HepG2 (cell line): ENCODE data around the gene SZRD1. TPM values are rescaled to one million over a fixed set of nuclear protein-coding genes. Genes with fewer than 3 reads are reported as not detected.
A peak's percentile ranks its signal among the peaks of the same experiment; 100 is the strongest.

ENCODE experiments used
- ATAD3A ChIP-seq: sonication (generic); formaldehyde crosslinking; IDR thresholded peaks from 2 replicates; pipeline ENCODE4 v1.4.0; 2020; ENCODE audit warnings: missing genetic modification reagents
- BHLHE40 ChIP-seq: IDR thresholded peaks from 2 replicates; pipeline ENCODE4 v1.6.1; 2011; ENCODE audit warnings: low read length, improper control_type of control experiment
- BRCA1 ChIP-seq: sonication (generic); formaldehyde crosslinking; IDR thresholded peaks from 2 replicates; pipeline ENCODE4 v1.4.0; 2020; ENCODE audit warnings: missing genetic modification reagents
- CREB1 ChIP-seq, 2 experiments: fragments of 450-650 bp in 1 of 2; IDR thresholded peaks; 2 replicates each; pipeline ENCODE4 v1.6.1; 2016 to 2017; ENCODE audit warnings: control low read depth in 1 of 2, mild to moderate bottlenecking in 1 of 2, missing compliant biosample characterization in 1 of 2, missing genetic modification characterization in 1 of 2
- CSRNP2 ChIP-seq: sonication (generic); formaldehyde crosslinking; conservative IDR thresholded peaks from 2 replicates; pipeline ENCODE4 v1.8.0; 2022; ENCODE audit warnings: low read depth, missing genetic modification reagents
- HNRNPUL1 ChIP-seq: fragments of 200-400 bp; formaldehyde crosslinking; IDR thresholded peaks from 2 replicates; pipeline ENCODE4 v1.6.1; 2017; ENCODE audit warnings: low read depth, mild to moderate bottlenecking, low read length, moderate library complexity
- HOXA7 ChIP-seq: sonication (generic); formaldehyde crosslinking; IDR thresholded peaks from 2 replicates; pipeline ENCODE4 v1.8.1; 2022; ENCODE audit warnings: mild to moderate bottlenecking, missing genetic modification reagents, moderate library complexity
- HOXD1 ChIP-seq: sonication (generic); formaldehyde crosslinking; IDR thresholded peaks from 2 replicates; pipeline ENCODE4 v1.5.0; 2020; ENCODE audit warnings: missing genetic modification reagents
- KDM3A ChIP-seq: IDR thresholded peaks from 2 replicates; pipeline ENCODE4 v1.6.1; 2018; ENCODE audit warnings: low read depth, missing compliant biosample characterization
- MAFG ChIP-seq: sonication (generic); formaldehyde crosslinking; IDR thresholded peaks from 2 replicates; pipeline ENCODE4 v1.5.1; 2020; ENCODE audit warnings: mild to moderate bottlenecking, missing genetic modification reagents
- NFYB ChIP-seq: sonication (generic); formaldehyde crosslinking; IDR thresholded peaks from 2 replicates; pipeline ENCODE4 v1.4.0; 2020; ENCODE audit warnings: missing genetic modification reagents
- PHF20 ChIP-seq: sonication (generic); formaldehyde crosslinking; IDR thresholded peaks from 2 replicates; pipeline ENCODE4 v1.5.0; 2020; ENCODE audit warnings: mild to moderate bottlenecking, missing genetic modification reagents
- POLR2A ChIP-seq, 2 experiments: IDR thresholded peaks; 2 replicates each; pipeline ENCODE4 v1.6.1; 2011; ENCODE audit warnings: low read depth in 2 of 2, low read length in 2 of 2, mild to moderate bottlenecking in 1 of 2, moderate library complexity in 1 of 2; ENCODE audit not compliant: insufficient read depth in 1 of 2
- POLR2AphosphoS2 ChIP-seq: IDR thresholded peaks from 2 replicates; pipeline ENCODE4 v1.6.1; 2011; ENCODE audit warnings: low read depth, low read length, improper control_type of control experiment
- REL ChIP-seq: sonication (generic); formaldehyde crosslinking; conservative IDR thresholded peaks from 2 replicates; pipeline ENCODE4 v1.8.0; 2022; ENCODE audit warnings: mild to moderate bottlenecking, missing genetic modification reagents, moderate library complexity
- REPIN1 ChIP-seq: sonication (generic); formaldehyde crosslinking; IDR thresholded peaks from 2 replicates; pipeline ENCODE4 v1.8.0; 2022; ENCODE audit warnings: missing genetic modification reagents, low read depth, mild to moderate bottlenecking, borderline replicate concordance
- SETDB1 ChIP-seq: sonication (generic); formaldehyde crosslinking; IDR thresholded peaks from 2 replicates; pipeline ENCODE4 v1.5.1; 2020; ENCODE audit warnings: missing genetic modification reagents, mild to moderate bottlenecking, borderline replicate concordance
- SKIL ChIP-seq: sonication (generic); formaldehyde crosslinking; IDR thresholded peaks from 2 replicates; pipeline ENCODE4 v1.8.0; 2022; ENCODE audit warnings: missing genetic modification reagents, mild to moderate bottlenecking, moderate library complexity, borderline replicate concordance
- TFAP4 ChIP-seq: sonication (generic); IDR thresholded peaks from 2 replicates; pipeline ENCODE4 v1.6.1; 2016; ENCODE audit warnings: low read depth, borderline replicate concordance
- TGIF2 ChIP-seq: IDR thresholded peaks from 2 replicates; pipeline ENCODE4 v1.6.1; 2016; ENCODE audit warnings: control low read depth, missing compliant biosample characterization
- U2AF1 ChIP-seq: fragments of 200-400 bp; formaldehyde crosslinking; optimal IDR thresholded peaks from 2 replicates; pipeline ENCODE3; 2017; ENCODE audit warnings: mild to moderate bottlenecking, low read depth, low read length
- ZFP36L2 ChIP-seq: sonication (generic); formaldehyde crosslinking; IDR thresholded peaks from 2 replicates; pipeline ENCODE4 v1.4.0; 2020; ENCODE audit warnings: missing genetic modification reagents
- ZNF10 ChIP-seq: sonication (generic); formaldehyde crosslinking; IDR thresholded peaks from 2 replicates; pipeline ENCODE4 v1.4.0; 2020; ENCODE audit warnings: mild to moderate bottlenecking, low read depth, missing genetic modification reagents, borderline replicate concordance
- ZNF253 ChIP-seq: sonication (generic); formaldehyde crosslinking; IDR thresholded peaks from 2 replicates; pipeline ENCODE4 v1.8.0; 2022; ENCODE audit warnings: mild to moderate bottlenecking, missing genetic modification reagents, borderline replicate concordance
- ZNF547 ChIP-seq: sonication (generic); formaldehyde crosslinking; IDR thresholded peaks from 2 replicates; pipeline ENCODE4 v1.5.1; 2020; ENCODE audit warnings: mild to moderate bottlenecking, missing genetic modification reagents
- ZNF619 ChIP-seq: sonication (generic); formaldehyde crosslinking; IDR thresholded peaks from 2 replicates; pipeline ENCODE4 v1.4.0; 2020; ENCODE audit warnings: mild to moderate bottlenecking, missing genetic modification reagents
- ZNF709 ChIP-seq: sonication (generic); formaldehyde crosslinking; IDR thresholded peaks from 2 replicates; pipeline ENCODE4 v1.5.0; 2020; ENCODE audit warnings: mild to moderate bottlenecking, missing genetic modification reagents
- polyA plus RNA-seq, 8 experiments: library from polyadenylated mRNA; depleted of rRNA in 3 of 8; stranded (reverse) in 7 of 8; unstranded in 1 of 8; fragments of >200 nt; fragmentation: Illumina TruSeq in 4 of 8; extraction: Trizol in 4 of 8; gene quantifications; 2 replicates each; pipeline versions ENCODE4 v1.2.1 to v1.2.3, GENCODE V29; 2011 to 2016; ENCODE audit warnings: low read depth in 4 of 8, missing spikeins in 1 of 8, mixed read lengths in 1 of 8; ENCODE audit not compliant: insufficient read depth in 1 of 8
- total RNA-seq, 5 experiments: library from RNA; depleted of rRNA; stranded (reverse); fragments of >200 nt; fragmentation: Illumina TruSeq; extraction: Trizol; gene quantifications; 2 replicates each; pipeline ENCODE4 v1.2.3, GENCODE V29; 2016; ENCODE audit warnings: low read depth in 1 of 5

SZRD1 gene
- total and polyA plus RNA-seq, 2 of the 13 experiments (the other 11 are each of a cell fraction or from before 2014, with no cell fraction given) = 28.5 to 41.4 TPM

- TF ChIP-seq TFAP4 (peak; percentile 32; the same call in 1 of the 2 replicates), REL (CRISPR knock-in tag) (no peak), HNRNPUL1 (no peak), POLR2AphosphoS2 (no peak), ATAD3A (CRISPR knock-in tag) (no peak), BRCA1 (CRISPR knock-in tag) (no peak), ZNF709 (CRISPR knock-in tag) (peak; percentile 29; the same call in 1 of the 2 replicates), HOXD1 (CRISPR knock-in tag) (peak; percentile 75; the same call in 1 of the 2 replicates), SKIL (CRISPR knock-in tag) (no peak), ZNF253 (CRISPR knock-in tag) (no peak), TGIF2 (CRISPR knock-in tag) (peak; percentile 31; the same call in 1 of the 2 replicates), ZNF619 (CRISPR knock-in tag) (0 out of 2 replicates have a peak, but pooled peaks have one; percentile 49), MAFG (no peak), POLR2A (IDR thresholded peaks at IDR 0.05; ENCODE audit: insufficient read depth in 1 of 2, low read depth in 2 of 2, low read length in 2 of 2) (peak; percentile 76 to 95), BHLHE40 (no peak), SETDB1 (CRISPR knock-in tag) (no peak), U2AF1 (no peak), NFYB (peak; percentile 13; the same call in 1 of the 2 replicates), CSRNP2 (no peak), PHF20 (CRISPR knock-in tag) (peak; percentile 52; the same call in 1 of the 2 replicates), ZNF10 (CRISPR knock-in tag) (no peak), REPIN1 (CRISPR knock-in tag) (peak; percentile 88; the same call in 1 of the 2 replicates), ZFP36L2 (CRISPR knock-in tag) (no peak), CREB1 (IDR thresholded peaks at IDR 0.05) (peak; percentile 49; the same call in 1 of the 2 replicates), CREB1 (CRISPR knock-in tag; IDR thresholded peaks at IDR 0.05) (no peak), KDM3A (CRISPR knock-in tag) (no peak), HOXA7 (CRISPR knock-in tag) (no peak), ZNF547 (peak; percentile 55; the same call in 1 of the 2 replicates)
Observed at GRCh38 chr1:16351994-16352841, 14.8 kb upstream of the SZRD1 start, which contains the start of gene FBXO42 (continued).
